H1 (cell line): ENCODE results near the gene RAB38. TPM values are rescaled to one million over a fixed set of nuclear protein-coding genes. Genes with fewer than 3 reads are reported as not detected.

Experiments
- CTCF ChIA-PET: fragments of 300-600 bp; sonication (Branson Sonifier 250); formaldehyde crosslinking; loops from one replicate; lab custom pipeline; 2021; ENCODE audit not compliant: partially characterized antibody; lab: Charles Lee
- POLR2A ChIA-PET: fragments of 300-600 bp; sonication (Branson Sonifier 250); formaldehyde crosslinking; loops from one replicate; lab custom pipeline; 2021; ENCODE audit warnings: inconsistent platforms; ENCODE audit not compliant: partially characterized antibody; lab: Charles Lee
- DNase-seq, 2 experiments: peaks; one replicate each; pipeline versions ENCODE4 v3.0.0 to v3.0.0-alpha.2; 2010 to 2022; ENCODE audit warnings: low spot score in 2 of 2, low read depth in 1 of 2, mixed read lengths in 1 of 2
- FAIRE-seq: peaks from 2 replicates; lab custom pipeline; 2011; peaks lifted over from hg19 to GRCh38; lab: Jason Lieb, UNC
- H2AFZ ChIP-seq: 2 replicates; pipeline ENCODE4 v1.8.1; 2012; ENCODE audit warnings: low read length, inconsistent platforms
- H2AK5ac ChIP-seq: 2 replicates; pipeline ENCODE4 v1.6.1; 2013; ENCODE audit warnings: low read depth, low read length
- H2BK120ac ChIP-seq: replicated peaks from 2 replicates; pipeline ENCODE3; 2013; ENCODE audit warnings: low read depth, low read length, inconsistent platforms
- H2BK12ac ChIP-seq: 2 replicates; pipeline ENCODE4 v1.6.1; 2013; ENCODE audit warnings: low read depth, low read length
- H2BK15ac ChIP-seq: 2 replicates; pipeline ENCODE4 v1.6.1; 2013; ENCODE audit warnings: low read length
- H2BK20ac ChIP-seq: 2 replicates; pipeline ENCODE4 v1.6.1; 2013; ENCODE audit warnings: low read length
- H2BK5ac ChIP-seq: 2 replicates; pipeline ENCODE4 v1.6.1; 2013; ENCODE audit warnings: low read depth, low read length
- H3K14ac ChIP-seq: 2 replicates; pipeline ENCODE4 v1.6.1; 2013; ENCODE audit warnings: inconsistent platforms; ENCODE audit not compliant: insufficient read length
- H3K18ac ChIP-seq: 2 replicates; pipeline ENCODE4 v1.6.1; 2013; ENCODE audit warnings: low read length; ENCODE audit errors: extremely low read depth
- H3K23ac ChIP-seq: 2 replicates; pipeline ENCODE4 v1.6.1; 2013; ENCODE audit warnings: inconsistent platforms; ENCODE audit not compliant: insufficient read length
- H3K23me2 ChIP-seq: 2 replicates; pipeline ENCODE4 v1.6.1; 2013; ENCODE audit warnings: low read depth, low read length
- H3K27ac ChIP-seq: 2 replicates; pipeline ENCODE4 v1.6.1; 2011; ENCODE audit warnings: low read depth, low read length, inconsistent platforms
- H3K27me3 ChIP-seq, 4 experiments: replicated peaks in 1 of 4; 1 replicate in 1 of 4; 2 replicates in 3 of 4; pipeline versions ENCODE4 v1.6.1 to v1.8.1; 2011 to 2013; ENCODE audit warnings: low read length in 3 of 4, mild to moderate bottlenecking in 3 of 4, inconsistent platforms in 2 of 4, mixed read lengths in 2 of 4, moderate library complexity in 1 of 4; ENCODE audit not compliant: control insufficient read depth in 3 of 4, insufficient read depth in 3 of 4; ENCODE audit errors: extremely low read depth in 1 of 4
- H3K36me3 ChIP-seq, 4 experiments: 2 replicates each; pipeline versions ENCODE4 v1.6.1 to v1.8.1; 2011 to 2013; ENCODE audit warnings: mild to moderate bottlenecking in 4 of 4, low read length in 3 of 4, moderate library complexity in 2 of 4, control low read depth in 1 of 4, inconsistent platforms in 1 of 4; ENCODE audit not compliant: insufficient read depth in 4 of 4, control insufficient read depth in 2 of 4
- H3K4ac ChIP-seq: replicated peaks from 2 replicates; pipeline ENCODE3; 2013; ENCODE audit warnings: low read length, low read depth, mixed read lengths, inconsistent platforms; ENCODE audit not compliant: insufficient read length
- H3K4me1 ChIP-seq, 4 experiments: replicated peaks in 1 of 4; 1 replicate in 1 of 4; 2 replicates in 3 of 4; pipeline versions ENCODE4 v1.6.1 to v1.8.1; 2011 to 2013; ENCODE audit warnings: low read length in 3 of 4, inconsistent platforms in 2 of 4, mixed read lengths in 1 of 4; ENCODE audit not compliant: insufficient read depth in 4 of 4, control insufficient read depth in 3 of 4
- H3K4me2 ChIP-seq, 2 experiments: 2 replicates each; pipeline versions ENCODE4 v1.6.1 to v1.8.1; 2011 to 2013; ENCODE audit warnings: low read depth in 2 of 2, low read length in 2 of 2, control low read depth in 1 of 2, inconsistent platforms in 1 of 2, mild to moderate bottlenecking in 1 of 2; ENCODE audit not compliant: insufficient read depth in 1 of 2
- H3K4me3 ChIP-seq, 4 experiments: fragments of 200-600, 300-600 bp in 1 of 4; sonication (generic), shearing (Covaris generic), sonication (Bioruptor Twin) in 1 of 4; 2 replicates each; pipeline versions ENCODE4 v1.5.1 to v1.8.1; 2011 to 2016; ENCODE audit warnings: low read length in 4 of 4, low read depth in 3 of 4, control low read depth in 2 of 4, inconsistent platforms in 2 of 4, mild to moderate bottlenecking in 2 of 4, mixed read lengths in 1 of 4, moderate library complexity in 1 of 4; ENCODE audit not compliant: insufficient read depth in 2 of 4; ENCODE audit errors: extremely low read depth in 1 of 4
- H3K56ac ChIP-seq: replicated peaks from 2 replicates; pipeline ENCODE3; 2013; ENCODE audit warnings: low read depth, mild to moderate bottlenecking, mixed read lengths, low read length, inconsistent platforms; ENCODE audit not compliant: insufficient read length
- H3K79me1 ChIP-seq: 2 replicates; pipeline ENCODE4 v1.6.1; 2013; ENCODE audit warnings: low read depth, low read length, control low read depth
- H3K79me2 ChIP-seq, 2 experiments: 2 replicates each; pipeline versions ENCODE4 v1.6.1 to v1.8.1; 2012 to 2013; ENCODE audit warnings: low read length in 2 of 2, mild to moderate bottlenecking in 2 of 2, inconsistent platforms in 1 of 2; ENCODE audit not compliant: insufficient read depth in 2 of 2, control insufficient read depth in 1 of 2
- H3K9ac ChIP-seq, 4 experiments: replicated peaks in 1 of 4; 1 replicate in 1 of 4; 2 replicates in 3 of 4; pipeline versions ENCODE4 v1.6.1 to v1.8.1; 2011 to 2013; ENCODE audit warnings: low read depth in 3 of 4, low read length in 3 of 4, control low read depth in 2 of 4, mild to moderate bottlenecking in 2 of 4, moderate library complexity in 2 of 4, inconsistent platforms in 1 of 4; ENCODE audit errors: extremely low read depth in 1 of 4
- H3K9me3 ChIP-seq, 2 experiments: 2 replicates each; pipeline versions ENCODE4 v1.6.1 to v1.8.1; 2012 to 2013; ENCODE audit warnings: mild to moderate bottlenecking in 2 of 2, moderate library complexity in 2 of 2, control low read depth in 1 of 2, inconsistent platforms in 1 of 2, low read depth in 1 of 2, low read length in 1 of 2, mixed read lengths in 1 of 2; ENCODE audit not compliant: insufficient read depth in 2 of 2
- H4K20me1 ChIP-seq, 2 experiments: replicated peaks in 1 of 2; 2 replicates each; pipeline versions ENCODE3 to v1.8.1; 2011 to 2013; ENCODE audit warnings: inconsistent platforms in 2 of 2, low read length in 2 of 2, mild to moderate bottlenecking in 1 of 2; ENCODE audit not compliant: insufficient read depth in 2 of 2, control insufficient read depth in 1 of 2
- H4K5ac ChIP-seq: 2 replicates; pipeline ENCODE4 v1.6.1; 2013; ENCODE audit warnings: low read length, low read depth, mixed read lengths, inconsistent platforms; ENCODE audit not compliant: insufficient read length
- H4K8ac ChIP-seq: 2 replicates; pipeline ENCODE4 v1.8.0; 2013; ENCODE audit warnings: mild to moderate bottlenecking, moderate library complexity, low read length, inconsistent platforms; ENCODE audit not compliant: insufficient read depth; ENCODE audit errors: extremely low read depth
- H4K91ac ChIP-seq: replicated peaks from 2 replicates; pipeline ENCODE3; 2013; ENCODE audit warnings: low read length, mixed read lengths, inconsistent platforms; ENCODE audit not compliant: insufficient read length
- BCL11A ChIP-seq, 2 experiments: IDR thresholded peaks; one replicate each; pipeline ENCODE4 v1.6.1; 2011; ENCODE audit warnings: low read depth in 2 of 2, low read length in 2 of 2, mild to moderate bottlenecking in 2 of 2
- CEBPB ChIP-seq: IDR thresholded peaks from 2 replicates; pipeline ENCODE4 v1.6.1; 2012; ENCODE audit warnings: low read depth, low read length
- CHD2 ChIP-seq: IDR thresholded peaks from 2 replicates; pipeline ENCODE4 v1.6.1; 2012; ENCODE audit warnings: low read length, improper control_type of control experiment
- CTBP2 ChIP-seq: IDR thresholded peaks from 2 replicates; pipeline ENCODE4 v1.7.0; 2011; ENCODE audit warnings: borderline replicate concordance, mild to moderate bottlenecking, moderate library complexity, mixed read lengths, low read length; ENCODE audit not compliant: insufficient read depth, insufficient read length
- EP300 ChIP-seq, 2 experiments: IDR thresholded peaks; 1 replicate in 1 of 2; 2 replicates in 1 of 2; pipeline ENCODE4 v1.6.1; 2011 to 2012; ENCODE audit warnings: low read depth in 2 of 2, low read length in 2 of 2, mild to moderate bottlenecking in 2 of 2, borderline replicate concordance in 1 of 2, inconsistent platforms in 1 of 2, moderate library complexity in 1 of 2
- MAFK ChIP-seq: IDR thresholded peaks from 2 replicates; pipeline ENCODE4 v1.6.1; 2012; ENCODE audit warnings: low read depth, mild to moderate bottlenecking, improper control_type of control experiment, low read length
- TBP ChIP-seq: IDR thresholded peaks from 2 replicates; pipeline ENCODE4 v1.6.1; 2011; ENCODE audit warnings: low read depth, low read length, improper control_type of control experiment
- WGBS, 2 experiments: shearing (Covaris generic) in 1 of 2; methylation state at CpG; one replicate each; pipeline versions ENCODE4 v1.1.6 to v1.1.7; 2013 to 2015; ENCODE audit warnings: low lambda C conversion rate in 2 of 2, mixed read lengths in 2 of 2, inconsistent platforms in 1 of 2, low coverage in 1 of 2, missing lambda C conversion rate in 1 of 2; ENCODE audit not compliant: insufficient replicate concordance in 2 of 2, insufficient coverage in 1 of 2, insufficient read length in 1 of 2; ENCODE audit errors: extremely low coverage in 1 of 2, missing lambda C conversion rate in 1 of 2; 5-methylcytosine and 5-hydroxymethylcytosine counted together
- polyA plus RNA-seq, 7 experiments: library from polyadenylated mRNA; depleted of rRNA in 3 of 7; stranded (reverse) in 5 of 7; unstranded in 2 of 7; fragments of >200 nt in 5 of 7; fragments of 200-250 nt in 2 of 7; gene quantifications; 1 replicate in 5 of 7; 2 replicates in 1 of 7; 4 replicates in 1 of 7; pipeline versions ENCODE4 v1.2.1 to v1.2.3, GENCODE V29; 2011 to 2013; ENCODE audit warnings: missing spikeins in 2 of 7, mixed read lengths in 2 of 7
- total RNA-seq: library from RNA; stranded (reverse); fragmentation: NEBNext Ultra II Directional; extraction: Animal tissue kit (Norgen Biotek cat#: 25700); gene quantifications from 2 replicates; pipeline ENCODE4 v1.2.1, GENCODE V29; 2021

The RAB38 gene
- total and polyA plus RNA-seq, 2 of the 8 experiments (the other 6 are each of a cell fraction or from before 2014, with no cell fraction given), result 15.4 to 16.5 TPM

GRCh38 chr11:88119561-88119960, 55.7 kb downstream of the RAB38 start:
- H2BK12ac ChIP-seq, result no peak overlapping the region
- H2AFZ ChIP-seq, result no peak overlapping the region
- no peaks in the 10 kb centered on the region for H3K9me3 ChIP-seq
- peaks cover 0 to 6% (median 0%) of the 10 kb centered on the region in 4 experiments; a peak in 1 of 7 replicates for H3K4me1 ChIP-seq
- 87% methylated on average over 2 of the region's 2 CpGs; no CpG with 5 or more reads in 1 of the 2 experiments for WGBS, 2 experiments
- no peak overlapping the region for H3K4me2 ChIP-seq
- no peak overlapping the region for H3K27ac ChIP-seq
- H2BK15ac ChIP-seq, result no peak overlapping the region
- no peak overlapping the region for H2BK5ac ChIP-seq
- no peak overlapping the region for H4K5ac ChIP-seq
- TF ChIP-seq TBP, result no peak
- TF ChIP-seq CEBPB, result no peak
- TF ChIP-seq CTBP2, result no peak
- TF ChIP-seq CHD2, result no peak
- no peak for TF ChIP-seq BCL11A (IDR thresholded peaks at IDR 0.05; ENCODE audit: low read depth in 2 of 2, low read length in 2 of 2)
- no peak for TF ChIP-seq MAFK
- TF ChIP-seq EP300 (IDR thresholded peaks at IDR 0.05; ENCODE audit: borderline replicate concordance in 1 of 2, low read depth in 2 of 2, low read length in 2 of 2), result no peak
- H3K4ac ChIP-seq, result no peak overlapping the region
- no peaks in the 10 kb centered on the region for H3K23me2 ChIP-seq
- CTCF ChIA-PET, result no interaction called here
- H3K18ac ChIP-seq, result no peak overlapping the region
- no peaks in the 10 kb centered on the region for H4K20me1 ChIP-seq
- H3K27me3 ChIP-seq, result no peaks in the 10 kb centered on the region
- POLR2A ChIA-PET, result interaction anchor here (0.6 kb wide), 1 partner anchor 381 kb away, joined by 4 read pairs; no protein-coding TSS in a partner anchor
- H3K79me1 ChIP-seq, result no peaks in the 10 kb centered on the region
- no peaks in the 10 kb centered on the region for H3K79me2 ChIP-seq
- DNase-seq (no peak), FAIRE-seq (no peak)
- H3K23ac ChIP-seq, result no peak overlapping the region
- no peak overlapping the region for H3K56ac ChIP-seq
- no peak overlapping the region for H3K9ac ChIP-seq
- H2AK5ac ChIP-seq, result no peak overlapping the region
- H4K91ac ChIP-seq, result no peak overlapping the region
- no peaks in the 10 kb centered on the region for H3K36me3 ChIP-seq
- no peak overlapping the region for H3K4me3 ChIP-seq
- H2BK20ac ChIP-seq, result no peak overlapping the region
- no peak overlapping the region for H3K14ac ChIP-seq
- H2BK120ac ChIP-seq, result no peak overlapping the region
- H4K8ac ChIP-seq, result no peak overlapping the region
